Activated CD4-positive, CD25-positive, alpha-beta regulatory T cell treated with anti-CD3 and anti-CD28 coated beads, Interleukin-2, amount 50 U/mL, for 72 hours (primary cell): ENCODE data around the gene ENTPD6.
"Not testable (repeated sequence)": the region's sequence is repeated elsewhere in the genome, so short reads cannot be mapped to it uniquely, and the experiment has no call there.

Source experiments
- DNase-seq: peaks from one replicate; pipeline ENCODE4 v3.0.0; 2021

ENTPD6 gene

GRCh38 chr20:25195014-25195961 is at the start of gene ENTPD6:
ENTPD6 (plus strand) TSS chr20:25195712; CDS start chr20:25206537, 10,825 bp downstream.
- DNase-seq, result peak; percentile 92

DNA sequence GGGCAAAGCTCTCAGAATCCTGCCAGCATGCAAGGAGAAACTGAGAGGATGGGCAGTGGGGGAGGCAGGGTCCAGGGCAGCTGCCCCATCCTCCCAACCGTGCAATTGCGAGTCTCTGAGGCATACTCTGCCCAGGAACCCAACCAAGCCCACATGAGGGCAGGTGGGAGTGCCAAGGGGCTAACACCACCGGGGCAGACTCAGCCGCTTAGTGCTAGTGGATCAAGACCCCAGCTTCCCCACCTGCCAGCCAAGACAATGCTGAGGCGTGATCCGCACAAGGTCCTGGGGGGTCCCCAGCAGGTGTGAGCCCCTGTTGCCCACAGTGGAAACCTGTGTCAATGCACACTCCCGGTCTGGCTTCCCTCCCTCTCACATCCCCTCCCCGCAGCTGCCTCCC is 48.5 kb upstream of the ENTPD6 start:
- DNase-seq, result no peak

DNA sequence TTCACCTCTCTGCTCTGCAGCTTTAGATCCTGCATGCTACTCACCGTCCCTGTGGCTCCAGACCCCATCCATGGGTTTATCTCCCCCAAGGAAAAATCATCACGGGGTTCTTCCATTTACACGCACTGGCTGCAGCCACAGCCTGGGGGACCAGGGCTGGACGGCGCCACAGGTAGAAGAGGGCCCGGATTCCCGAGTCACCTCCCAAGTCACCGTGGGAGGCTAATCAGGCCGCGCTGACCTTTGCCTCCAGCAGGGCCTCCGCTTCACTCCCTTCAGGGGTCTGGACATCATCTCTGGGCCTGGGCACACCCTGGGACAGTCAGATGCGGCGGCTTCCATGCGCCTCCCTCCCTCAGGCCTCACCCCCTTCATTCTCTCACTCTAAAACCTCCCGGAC is 47.8 kb upstream of the ENTPD6 start:
- DNase-seq, result no peak

GRCh38 chr20:25148181-25148981 is 47.1 kb upstream of the ENTPD6 start:
- peak; percentile 48 for DNase-seq

DNA sequence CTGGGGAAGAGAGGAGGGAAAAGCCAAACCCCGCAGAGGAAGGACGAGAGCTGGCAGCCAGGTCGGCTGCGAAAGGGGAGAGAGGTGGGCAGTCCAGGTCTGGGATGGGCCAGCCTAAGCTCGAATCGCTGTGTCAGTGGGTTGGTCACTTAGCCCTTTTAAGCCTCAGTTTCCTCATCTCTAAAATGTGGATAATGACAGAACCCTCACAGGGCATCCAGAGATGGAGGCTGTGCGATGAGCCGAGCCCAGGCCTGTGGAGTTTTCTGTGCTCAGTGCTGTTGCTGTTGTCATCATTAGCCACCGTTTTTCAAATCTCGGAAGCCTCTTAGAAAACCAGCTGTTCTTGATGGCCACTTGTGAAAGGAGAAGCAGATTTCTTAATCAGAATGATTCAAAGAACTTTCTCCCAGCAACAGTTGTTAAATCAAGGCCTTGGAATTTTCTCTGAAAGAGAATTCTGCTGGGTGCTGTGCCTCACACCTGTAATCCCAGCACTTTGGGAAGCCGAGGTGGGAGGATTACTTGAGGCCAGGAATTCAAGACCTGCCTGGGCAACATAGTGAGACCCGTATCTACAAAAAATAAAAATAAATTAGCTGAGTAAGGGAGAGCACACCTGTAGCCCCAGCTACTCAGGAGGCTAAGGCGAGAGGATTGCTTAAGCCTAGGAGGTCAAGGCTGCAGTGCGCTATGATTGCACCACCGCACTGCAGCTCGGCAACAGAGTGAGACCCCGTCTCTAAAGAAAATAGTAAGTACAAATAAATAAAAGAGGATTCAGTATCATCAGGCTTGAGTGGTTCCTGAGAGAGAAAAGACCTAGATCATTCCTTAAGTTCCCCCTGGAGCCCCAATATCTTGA is 46.3 kb upstream of the ENTPD6 start:
- no peak for DNase-seq

DNA sequence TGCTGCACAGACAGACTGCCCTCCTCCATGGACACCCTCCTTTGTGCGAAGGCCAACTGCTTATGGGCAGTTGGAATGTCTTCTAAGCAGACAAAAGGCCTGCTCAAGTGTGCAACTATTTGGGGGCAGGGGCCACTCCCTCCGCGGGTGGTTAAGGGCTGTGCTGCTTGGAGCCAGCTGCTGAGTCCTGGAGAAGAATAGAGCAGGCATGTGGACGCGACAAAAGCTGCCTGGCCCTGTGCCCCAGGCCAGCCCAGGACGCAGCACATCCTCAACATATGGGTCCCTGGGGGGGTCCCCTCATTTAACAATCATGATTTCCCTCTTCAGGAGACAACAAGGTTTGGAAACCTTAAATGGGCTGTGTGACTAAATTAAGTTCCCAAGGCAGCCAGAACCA is 45.5 kb upstream of the ENTPD6 start:
- DNase-seq, result no peak

DNA sequence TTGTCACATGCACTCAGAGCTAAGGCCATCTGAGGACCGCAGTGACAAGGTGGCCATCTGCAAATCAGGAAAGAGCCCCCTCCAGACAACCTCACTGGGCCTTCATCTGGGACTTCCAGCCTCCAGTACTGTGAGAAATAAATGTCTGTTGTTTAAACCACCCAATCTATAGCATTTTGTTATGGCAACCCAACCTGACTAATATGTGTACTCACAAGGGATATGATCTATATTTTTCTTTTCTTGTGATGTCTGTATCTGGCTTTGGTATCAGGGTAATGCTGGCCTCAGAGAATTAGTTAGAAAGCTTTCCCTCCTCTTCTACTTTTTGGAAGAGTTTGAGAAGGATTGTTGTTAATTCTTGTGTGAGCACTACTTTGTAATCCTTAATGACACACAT is 37.5 kb upstream of the ENTPD6 start:
- DNase-seq, result no peak

- no peak for DNase-seq
These were observed 35.0 kb upstream of the ENTPD6 start for GRCh38 chr20:25160467-25160866.

DNA sequence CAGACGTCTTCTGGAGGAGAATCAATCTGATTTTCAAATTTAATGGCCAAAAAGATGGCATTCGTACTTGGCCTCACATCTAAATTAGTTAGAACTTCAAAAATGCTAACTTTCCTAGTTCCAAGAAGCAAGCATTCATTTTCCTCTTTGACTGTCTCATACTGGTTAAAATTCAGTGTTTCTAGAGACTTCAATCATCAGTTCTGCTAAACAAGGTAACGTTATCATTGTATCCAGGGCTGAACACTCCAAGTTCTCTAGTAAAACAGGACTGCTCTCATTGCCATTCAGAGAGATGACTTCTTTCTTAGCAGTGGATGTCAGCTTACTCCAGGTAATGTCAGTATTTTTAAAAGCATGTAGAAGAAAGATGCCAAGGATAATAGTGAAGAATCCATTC is 34.6 kb upstream of the ENTPD6 start:
- no peak for DNase-seq

GRCh38 chr20:25165128-25165527 is 30.4 kb upstream of the ENTPD6 start:
- no peak for DNase-seq

- DNase-seq, result not testable (repeated sequence)
These were observed 29.3 kb upstream of the ENTPD6 start for GRCh38 chr20:25166105-25166782.

DNA sequence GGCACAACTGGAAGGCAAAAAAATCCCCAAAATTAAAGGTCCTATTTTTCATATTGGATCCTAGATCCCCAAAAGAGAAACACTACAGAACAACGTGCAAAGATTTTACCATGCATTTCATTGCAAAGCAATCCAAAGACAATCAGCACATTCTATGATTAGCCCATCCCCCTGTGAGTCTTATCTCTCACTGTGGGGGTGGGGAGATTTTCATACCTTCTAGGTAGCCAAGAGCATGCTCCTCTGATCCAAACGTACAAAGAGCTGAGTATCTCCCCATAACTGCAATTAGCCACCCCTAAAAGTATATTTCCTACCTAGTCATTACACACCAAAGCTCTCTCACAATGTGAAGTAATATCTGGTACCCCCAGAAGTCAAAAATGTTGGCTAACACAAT is 22.2 kb upstream of the ENTPD6 start:
- DNase-seq, result no peak

DNA sequence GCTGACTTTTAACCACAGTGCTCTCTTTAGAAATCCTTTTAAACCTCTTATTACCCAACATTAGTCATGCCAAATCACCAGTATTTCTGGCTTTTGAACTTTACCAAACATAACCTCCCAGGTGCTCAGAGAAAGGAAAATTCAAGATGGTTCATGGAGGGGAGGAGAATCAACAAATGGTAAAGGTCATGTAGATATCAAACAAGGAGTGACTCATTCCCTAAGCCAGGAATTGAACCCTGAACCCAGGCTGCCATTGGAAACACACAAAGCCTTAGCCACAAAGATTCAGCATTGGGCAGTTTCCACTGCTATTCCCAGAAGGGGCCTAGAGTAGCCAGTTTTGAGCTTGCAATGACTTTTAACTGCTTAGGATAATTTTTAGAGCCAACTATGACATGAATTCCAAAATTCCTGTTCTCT is 21.6 kb upstream of the ENTPD6 start:
- DNase-seq, result no peak

DNA sequence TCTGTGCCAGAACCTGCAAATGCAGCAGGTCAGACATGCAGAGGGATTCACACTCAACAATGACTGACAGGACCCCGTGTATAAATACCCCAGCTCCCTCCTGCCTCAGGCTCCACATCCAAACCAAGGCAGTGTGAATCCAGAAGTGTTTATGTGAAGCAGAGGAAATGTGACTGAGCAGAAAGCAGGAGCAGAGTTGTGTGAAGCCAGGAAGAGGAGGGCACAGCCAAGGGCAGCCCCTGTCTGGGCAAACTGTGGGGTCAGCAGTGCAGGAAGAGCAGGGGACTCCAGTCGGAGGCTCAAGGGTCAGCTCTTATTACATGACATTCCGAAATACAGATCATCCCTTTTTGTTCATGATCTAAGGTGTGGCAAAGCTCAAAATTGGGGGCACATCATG is 19.3 kb upstream of the ENTPD6 start:
- no peak for DNase-seq

DNA sequence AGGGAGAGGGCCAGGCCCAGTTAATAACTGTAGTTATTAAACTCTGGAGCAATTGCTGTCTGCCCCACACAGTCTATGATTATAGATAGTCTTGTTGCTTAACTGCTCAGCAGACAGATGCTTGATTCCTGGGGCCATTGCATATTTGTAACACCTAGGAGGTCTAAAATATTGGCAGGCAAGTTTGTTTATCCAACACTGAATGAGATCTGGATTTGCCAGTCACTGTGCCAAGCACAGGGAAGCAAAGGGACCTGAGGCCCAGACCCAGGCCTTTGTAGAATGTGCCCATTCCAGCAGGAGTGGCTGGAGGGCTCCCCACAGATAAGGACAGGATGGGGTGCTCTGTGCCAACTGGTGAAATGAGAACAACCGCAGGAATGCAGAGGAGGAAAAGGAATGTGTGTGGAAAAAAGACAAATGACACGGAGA is 17.6 kb upstream of the ENTPD6 start:
- no peak for DNase-seq

GRCh38 chr20:25178563-25179438 is 16.7 kb upstream of the ENTPD6 start:
- no peak for DNase-seq

DNA sequence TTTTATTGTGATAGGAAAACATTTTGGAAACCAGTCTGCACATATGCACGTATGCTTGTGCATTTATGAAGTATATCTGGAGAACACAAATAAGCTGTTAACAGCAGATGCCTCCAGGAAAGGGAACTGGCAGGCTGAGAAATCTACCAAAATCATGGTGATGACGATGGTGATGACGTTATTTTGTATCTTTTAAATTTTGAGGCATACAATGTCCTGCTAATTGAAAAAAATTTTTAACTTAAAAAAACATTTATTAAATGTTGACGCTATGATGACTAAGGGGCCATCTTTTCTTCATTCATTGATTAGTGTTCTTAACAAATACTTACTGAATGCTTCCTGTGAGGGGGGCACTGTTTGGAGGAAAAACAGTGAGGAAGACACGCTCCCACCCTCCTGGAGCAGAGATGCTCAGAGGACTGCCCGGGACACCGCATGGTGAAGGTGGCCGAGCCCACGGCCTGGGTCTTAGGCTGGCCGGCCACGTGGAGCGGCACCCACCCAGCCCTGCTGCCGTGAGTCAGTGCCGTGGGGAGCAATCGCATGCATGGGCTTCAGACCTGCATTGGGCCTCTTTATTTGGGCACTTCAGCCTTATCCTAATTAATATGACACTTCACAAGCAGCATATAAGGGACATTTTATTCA is 15.9 kb upstream of the ENTPD6 start:
- no peak for DNase-seq

DNA sequence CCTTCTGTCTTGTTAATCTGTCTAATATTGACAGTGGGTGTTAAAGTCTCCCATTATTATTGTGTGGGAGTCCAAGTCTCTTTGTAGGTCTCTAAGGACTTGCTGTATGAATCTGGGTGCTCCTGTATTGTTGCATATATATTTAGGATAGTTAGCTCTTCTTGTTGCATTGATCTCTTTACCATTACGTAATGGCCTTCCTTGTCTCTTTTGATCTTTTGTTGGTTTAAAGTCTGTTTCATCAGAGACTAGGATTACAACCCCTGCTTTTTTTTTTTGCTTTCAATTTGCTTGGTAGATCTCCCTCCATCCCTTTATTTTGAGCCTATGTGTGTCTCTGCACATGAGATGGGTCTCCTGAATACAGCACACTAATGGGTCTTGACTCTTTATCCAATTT is 11.1 kb upstream of the ENTPD6 start:
- DNase-seq, result not testable (repeated sequence)

- no peak for DNase-seq
These were observed 8.3 kb upstream of the ENTPD6 start for GRCh38 chr20:25187220-25187619.

DNA sequence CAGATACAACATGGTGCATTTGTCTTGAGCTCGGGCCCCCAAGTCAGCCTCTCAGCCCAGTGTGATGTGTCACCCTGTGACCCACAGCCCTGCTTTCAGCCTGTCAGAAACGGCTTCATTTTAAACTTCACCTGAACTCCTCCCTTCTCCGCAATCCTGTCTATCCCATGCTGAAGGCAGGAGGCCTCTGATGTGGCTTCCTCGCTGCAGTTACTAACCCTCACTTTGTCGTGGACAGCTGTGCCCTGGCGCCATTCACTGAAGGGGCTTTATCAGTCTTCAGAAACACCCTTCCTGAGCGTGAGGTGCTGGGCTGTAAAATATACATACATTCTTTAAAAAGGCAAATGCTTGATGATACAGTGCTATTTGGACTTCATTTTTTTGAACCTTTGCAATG is 7.9 kb upstream of the ENTPD6 start:
- no peak for DNase-seq

DNA sequence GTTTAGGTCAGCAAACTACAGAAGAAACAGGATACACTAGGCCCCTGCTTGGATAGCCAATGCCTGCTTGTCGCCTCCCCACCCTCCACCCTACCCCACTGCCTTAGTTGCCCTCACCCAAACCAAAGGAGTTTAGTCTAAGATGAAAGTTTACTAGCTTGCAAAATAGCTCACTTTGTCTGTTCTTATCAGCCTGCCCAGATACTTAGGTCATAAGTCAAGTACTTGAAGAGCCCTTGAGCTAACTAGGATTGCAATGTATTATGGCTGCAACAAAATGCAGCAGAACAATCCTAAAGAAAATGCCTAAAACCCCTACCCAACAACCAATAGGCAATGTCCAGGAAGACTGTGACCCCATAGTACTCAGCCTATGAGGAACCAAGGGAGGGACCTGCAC is 7.3 kb upstream of the ENTPD6 start:
- no peak for DNase-seq
